ENCODE measurements around the gene TRUB1.
"Not testable (repeated sequence)": the region's sequence is repeated elsewhere in the genome, so short reads cannot be mapped to it uniquely, and the experiment has no call there.

The TRUB1 gene

DNA sequence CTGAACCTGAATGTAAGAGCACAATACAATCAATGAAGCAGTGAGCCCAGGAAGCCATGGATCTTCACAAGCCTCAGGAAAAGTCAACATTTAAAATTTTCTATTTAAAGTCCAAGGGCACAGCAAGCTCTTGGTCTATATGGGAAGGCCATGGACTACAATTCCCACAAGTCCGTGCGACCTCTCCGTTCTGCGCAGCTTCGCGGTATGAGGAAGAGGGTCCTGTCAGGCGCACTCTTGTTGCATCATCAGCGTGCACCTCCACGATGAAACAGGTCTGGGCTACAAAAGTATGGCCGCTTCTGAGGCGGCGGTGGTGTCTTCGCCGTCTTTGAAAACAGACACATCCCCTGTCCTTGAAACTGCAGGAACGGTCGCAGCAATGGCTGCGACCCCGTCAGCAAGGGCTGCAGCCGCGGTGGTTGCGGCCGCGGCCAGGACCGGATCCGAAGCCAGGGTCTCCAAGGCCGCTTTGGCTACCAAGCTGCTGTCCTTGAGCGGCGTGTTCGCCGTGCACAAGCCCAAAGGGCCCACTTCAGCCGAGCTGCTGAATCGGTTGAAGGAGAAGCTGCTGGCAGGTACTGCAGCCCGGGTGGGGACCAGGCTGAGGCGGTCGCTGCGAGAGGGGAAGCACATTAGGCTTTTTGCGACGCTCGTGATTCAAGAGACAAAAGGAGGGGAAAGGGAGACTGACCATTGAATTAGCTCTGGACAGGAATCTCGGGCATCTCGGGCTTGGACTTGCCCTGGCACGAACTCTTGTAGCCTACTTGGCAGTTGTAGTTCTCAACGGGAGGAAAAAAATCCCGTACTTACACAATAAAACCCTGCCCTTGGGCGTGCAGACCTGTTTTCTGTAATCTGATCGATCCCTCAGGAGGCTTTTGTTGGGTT is at the start of gene TRUB1:
Gene TRUB1 (plus strand): TSS at position 234 of the 894 bp plus-strand sequence. CDS start 59 bp downstream, at position 293.
- peak; percentile 84 to 88 for DNase-seq (ENCODE audit: low read depth in 2 of 2)

DNA sequence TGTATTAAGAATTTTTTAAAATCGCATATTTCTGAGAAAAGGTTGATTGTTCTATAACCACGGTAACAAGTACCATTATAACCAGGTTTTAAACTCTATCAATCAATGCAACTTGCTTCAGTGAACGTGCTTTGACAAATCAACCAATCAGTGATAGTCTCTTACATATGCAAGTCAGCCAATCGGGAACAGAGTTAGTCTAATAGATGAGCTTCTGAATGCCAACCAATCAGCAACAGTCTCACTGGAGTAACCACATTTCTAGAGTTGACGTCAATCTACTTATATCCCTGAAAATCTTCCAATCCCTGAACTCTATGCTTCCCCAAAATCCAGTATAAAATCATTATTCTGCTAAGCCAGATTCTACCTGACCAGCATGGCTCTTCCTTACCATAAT is 44.7 kb upstream of the TRUB1 start:
- no peak for DNase-seq (ENCODE audit: low read depth in 2 of 2)

DNA sequence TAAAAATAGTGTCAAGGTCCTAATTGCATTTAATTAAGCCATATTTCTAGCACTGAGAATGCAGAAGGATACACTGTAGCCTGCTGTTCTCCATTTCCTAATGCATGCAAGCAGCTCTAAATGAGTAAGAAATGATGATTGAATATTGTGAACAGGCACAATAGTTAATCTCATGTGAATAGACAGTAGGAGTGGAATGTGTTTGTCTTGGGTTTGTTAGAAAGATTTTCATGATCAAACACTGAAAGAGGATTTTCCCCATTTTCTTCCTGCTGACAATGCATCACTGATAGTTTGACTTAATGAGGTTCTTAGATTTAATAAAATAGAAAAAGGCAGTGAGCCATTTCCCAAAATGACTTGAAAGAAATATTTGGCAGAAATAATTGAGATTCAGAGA is 43.1 kb upstream of the TRUB1 start:
- DNase-seq (ENCODE audit: low read depth in 2 of 2): no peak

DNA sequence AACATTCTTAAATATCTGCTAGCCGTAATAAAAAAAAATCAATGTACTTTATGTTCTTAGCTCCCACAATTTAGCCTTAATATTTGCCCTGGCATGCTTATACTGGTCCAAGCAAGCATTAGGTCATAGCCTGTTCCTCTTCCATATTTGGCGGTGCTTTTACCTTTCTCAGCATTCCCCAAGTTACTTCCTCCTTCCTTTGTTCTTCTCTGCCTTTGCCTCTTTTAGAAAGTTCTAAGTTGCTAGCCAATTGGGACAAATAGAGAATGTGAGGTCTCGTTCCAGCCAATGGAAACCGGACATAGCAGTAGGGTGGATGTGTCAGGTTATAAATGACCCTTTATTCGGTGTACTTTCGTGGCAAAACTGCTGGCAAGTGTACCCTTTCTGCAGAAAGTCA is 41.0 kb upstream of the TRUB1 start:
- not testable (repeated sequence) for DNase-seq (ENCODE audit: low read depth in 2 of 2)

DNA sequence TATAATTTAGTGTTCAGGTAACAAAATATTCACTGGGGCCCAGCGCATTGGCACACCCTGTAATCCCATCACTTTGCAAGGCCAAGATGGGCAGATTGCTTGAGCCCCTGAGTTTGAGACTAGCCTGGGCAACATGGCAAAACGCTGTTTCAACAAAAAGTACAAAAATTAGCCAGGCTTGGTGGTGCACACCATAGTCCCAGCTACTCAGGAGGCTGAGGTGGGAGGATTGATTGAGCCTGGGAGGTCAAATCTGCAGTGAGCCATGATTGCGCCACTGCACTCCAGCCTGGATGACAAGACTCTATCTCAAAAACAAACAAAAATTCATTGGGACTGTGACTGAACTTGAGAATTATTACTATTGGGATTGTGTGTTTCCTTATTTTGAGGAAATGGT is 40.4 kb upstream of the TRUB1 start:
- DNase-seq (ENCODE audit: low read depth in 2 of 2): no peak

DNA sequence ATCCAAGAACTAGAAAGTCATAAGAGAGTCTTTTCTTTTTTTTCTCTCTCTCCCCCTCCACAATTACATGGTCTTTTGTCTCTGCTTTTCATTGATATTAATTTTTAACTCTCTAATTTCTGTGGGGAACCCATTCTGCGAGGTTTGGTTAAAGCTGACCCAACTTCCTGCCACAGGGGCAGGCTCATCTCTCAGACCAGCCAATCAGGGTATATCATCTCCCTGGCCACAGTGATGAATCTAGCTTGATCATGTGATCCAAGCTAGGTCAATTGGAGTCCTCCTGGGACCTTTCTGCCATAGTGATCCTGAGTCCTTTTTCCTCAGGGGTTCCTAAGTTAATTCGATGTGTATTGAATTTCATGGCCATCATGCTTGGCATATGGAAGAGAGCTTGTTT is 38.0 kb upstream of the TRUB1 start:
- DNase-seq (ENCODE audit: low read depth in 2 of 2): no peak

DNA sequence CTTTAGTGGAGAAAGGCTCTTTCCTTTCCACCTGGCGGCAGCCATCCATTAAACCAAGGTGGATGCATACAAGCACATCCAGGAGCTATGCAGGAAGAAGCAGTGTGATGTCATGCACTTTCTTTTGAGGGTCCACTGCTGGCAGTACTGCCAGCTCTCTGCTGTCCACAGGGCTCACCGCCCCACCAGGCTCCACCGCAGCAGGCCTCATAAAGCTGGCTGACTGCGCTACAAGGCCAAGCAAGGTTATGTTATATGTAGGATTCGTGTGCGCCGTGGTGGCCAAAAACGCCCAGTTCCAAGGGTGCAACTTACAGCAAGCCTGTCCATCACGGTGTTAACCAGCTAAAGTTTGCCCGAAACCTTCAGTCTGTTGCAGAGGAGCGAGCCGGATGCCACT is 37.3 kb upstream of the TRUB1 start:
- no peak for DNase-seq (ENCODE audit: low read depth in 2 of 2)

DNA sequence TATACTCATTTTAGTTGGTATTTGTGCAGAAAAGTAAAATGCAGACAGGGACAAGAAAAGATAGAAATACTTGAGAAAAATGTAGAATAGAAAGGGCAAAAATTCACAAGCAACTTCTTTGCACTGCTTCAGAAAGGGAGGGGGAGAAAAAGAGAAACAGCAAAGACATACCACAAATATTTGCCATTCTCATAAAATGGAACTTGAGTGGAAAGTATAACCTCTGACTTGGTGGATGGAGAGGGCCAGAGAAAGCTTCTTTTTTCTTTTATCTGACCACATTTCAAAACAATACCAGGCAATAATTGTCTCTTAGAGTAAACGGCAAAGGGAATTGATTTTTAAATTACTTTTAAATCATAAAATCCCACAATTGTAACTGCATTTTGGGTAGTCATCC is 35.8 kb upstream of the TRUB1 start:
- no peak for DNase-seq (ENCODE audit: low read depth in 2 of 2)

DNA sequence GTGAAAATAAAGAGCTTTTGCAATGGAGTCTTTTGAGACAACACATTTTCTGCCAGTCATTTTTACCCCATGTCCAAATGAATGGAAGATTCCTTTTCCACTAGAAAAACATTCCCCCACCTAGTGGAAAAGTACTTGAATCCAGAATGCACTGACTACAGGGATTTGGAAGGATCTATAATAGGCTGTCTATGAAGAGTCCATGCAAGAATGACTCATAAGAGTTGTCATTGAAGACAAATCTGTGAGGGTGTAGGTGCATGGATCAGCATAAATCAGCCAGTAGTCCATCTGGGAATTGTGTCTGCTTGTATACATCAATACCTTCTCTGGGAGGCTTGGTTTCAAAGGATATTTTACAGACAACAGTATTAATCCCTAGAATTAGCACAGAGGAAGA is 32.5 kb upstream of the TRUB1 start:
- DNase-seq (ENCODE audit: low read depth in 2 of 2): no peak

DNA sequence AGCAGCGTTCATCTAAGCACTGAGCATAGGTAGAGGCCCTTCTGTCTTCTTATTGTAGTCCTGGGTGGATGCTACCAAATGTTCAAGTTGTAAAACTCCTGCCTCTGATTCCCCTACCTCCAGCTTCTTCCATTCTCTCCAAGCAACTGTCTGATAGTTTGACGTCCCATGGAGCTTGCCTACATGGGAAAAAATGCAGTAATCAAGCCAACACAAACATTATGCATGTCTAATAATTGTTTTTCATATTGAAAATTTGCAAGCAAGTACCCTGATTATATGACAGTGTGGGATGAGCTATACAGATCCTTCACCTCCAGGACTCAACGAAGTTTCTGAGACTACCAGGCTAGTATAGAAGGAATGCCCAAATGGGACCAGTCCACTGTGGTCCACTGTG is 31.0 kb upstream of the TRUB1 start:
- no peak for DNase-seq (ENCODE audit: low read depth in 2 of 2)

DNA sequence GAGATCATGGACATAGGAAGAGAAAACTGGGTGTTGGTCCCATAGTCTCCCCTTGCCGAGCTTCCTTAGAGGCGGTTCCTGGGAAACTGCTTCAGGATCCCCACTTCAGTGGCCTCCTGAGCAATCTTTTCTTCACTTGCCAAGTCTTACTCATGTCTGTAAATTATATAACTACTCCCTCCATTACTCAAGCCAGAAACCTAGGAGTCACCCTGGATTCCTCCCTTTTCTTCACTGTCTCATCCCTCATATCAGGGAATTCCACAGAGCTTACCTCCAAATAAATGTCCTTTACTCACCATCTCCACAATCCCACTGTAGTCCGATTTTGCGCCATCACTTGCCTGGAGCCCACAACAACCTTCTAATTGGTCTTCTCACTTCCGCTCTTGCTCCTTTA is 29.1 kb upstream of the TRUB1 start:
- DNase-seq (ENCODE audit: low read depth in 2 of 2): no peak

DNA sequence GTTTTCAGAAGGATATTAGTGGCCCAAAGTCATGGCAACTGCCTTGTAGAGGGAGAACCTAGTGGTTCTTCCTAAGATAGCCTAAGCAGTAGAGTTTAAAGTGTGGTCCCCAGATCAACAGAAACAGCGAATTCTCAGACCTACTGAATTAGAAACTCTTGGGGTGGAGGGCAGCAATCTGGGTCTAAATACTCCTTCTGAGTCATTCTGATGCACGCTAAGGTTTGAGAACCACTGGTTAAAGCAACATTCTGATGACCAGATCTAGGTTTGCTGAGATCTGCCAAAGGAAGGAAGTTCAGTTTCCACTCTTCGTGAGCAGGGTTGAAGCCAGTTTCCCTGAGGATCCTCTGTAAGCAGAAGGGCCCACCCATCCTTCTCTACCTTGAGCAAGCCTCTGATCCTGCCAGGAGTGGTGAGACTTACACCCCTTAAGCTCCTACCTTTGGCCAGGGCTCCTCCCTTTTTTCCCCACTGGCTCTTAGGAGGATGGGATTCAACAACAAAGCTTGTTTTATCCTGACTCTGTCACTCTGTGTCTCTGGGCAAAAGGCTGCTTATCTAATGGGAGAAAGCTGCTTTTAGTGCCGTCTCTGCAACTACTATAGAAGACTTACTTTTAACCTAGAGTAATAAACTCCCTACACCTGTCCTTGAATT is 26.8 kb upstream of the TRUB1 start:
- DNase-seq (ENCODE audit: low read depth in 2 of 2): no peak

DNA sequence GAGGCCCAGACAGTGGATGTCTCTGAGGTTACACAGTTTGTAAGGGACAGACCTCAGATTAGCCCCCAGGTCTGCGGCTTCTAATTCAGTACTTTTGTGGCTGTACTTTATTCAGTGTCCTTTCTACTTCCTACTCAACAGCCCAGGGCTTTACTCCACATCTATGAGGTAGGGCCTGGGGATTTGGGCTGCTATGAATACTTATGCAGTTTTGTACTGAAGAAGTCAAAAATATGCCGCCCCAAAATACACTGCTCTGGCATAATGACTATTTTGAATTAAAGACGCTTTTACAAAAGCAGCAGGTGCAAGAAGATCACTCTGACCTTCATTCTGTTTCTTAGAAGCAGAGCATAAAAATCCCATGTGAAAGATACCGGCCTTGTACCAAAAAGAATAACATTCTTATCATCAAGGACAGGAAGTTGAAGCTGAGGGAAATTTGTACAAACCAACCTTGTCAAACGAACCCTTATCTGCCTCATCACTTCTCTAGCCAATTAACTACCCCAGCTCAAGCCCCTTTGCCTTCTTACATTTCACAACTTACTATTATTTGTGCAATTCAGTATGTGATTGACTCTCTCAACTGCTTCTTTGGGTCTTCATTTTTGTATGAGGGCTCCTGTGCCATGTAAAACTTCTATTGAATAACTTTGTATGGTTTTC is 26.1 kb upstream of the TRUB1 start:
- DNase-seq (ENCODE audit: low read depth in 2 of 2): no peak

DNA sequence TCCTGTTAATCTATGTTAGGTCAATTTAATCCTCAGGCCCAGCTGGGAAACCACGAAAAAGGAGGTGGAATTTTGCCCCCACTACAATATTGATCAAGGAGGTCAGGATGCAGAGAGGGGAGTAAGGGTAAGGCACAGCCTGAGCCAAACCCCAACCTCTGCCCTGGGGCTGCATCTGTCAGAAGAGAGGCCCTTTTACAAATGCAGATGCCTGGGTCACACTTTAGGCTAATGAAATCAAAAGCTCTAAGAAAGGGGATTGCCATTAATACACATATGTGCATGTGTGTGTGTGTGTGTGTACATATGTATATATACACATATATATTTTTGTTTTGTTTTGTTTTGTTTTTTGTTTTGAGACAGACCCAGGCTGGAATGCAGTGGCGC is 25.5 kb upstream of the TRUB1 start:
- no peak for DNase-seq (ENCODE audit: low read depth in 2 of 2)

DNA sequence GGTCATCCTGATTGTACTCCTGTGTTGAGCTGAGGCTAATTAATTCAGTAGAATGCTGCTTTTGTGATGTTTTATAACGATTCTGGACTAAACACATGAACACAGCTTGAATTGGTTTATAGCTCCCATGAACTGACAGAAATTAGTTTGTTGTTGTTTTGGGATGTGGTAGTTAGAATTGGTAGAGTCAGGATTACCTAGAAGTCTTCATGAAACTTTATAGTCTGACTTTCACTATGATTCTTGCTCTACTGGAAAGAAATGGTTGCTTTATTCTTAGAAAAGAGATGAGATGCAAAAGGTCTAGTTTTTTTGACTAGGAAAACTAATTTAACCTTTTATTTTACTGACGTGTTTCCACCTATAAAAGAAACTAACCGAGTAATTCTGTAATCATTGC is 23.4 kb upstream of the TRUB1 start:
- DNase-seq (ENCODE audit: low read depth in 2 of 2): no peak

DNA sequence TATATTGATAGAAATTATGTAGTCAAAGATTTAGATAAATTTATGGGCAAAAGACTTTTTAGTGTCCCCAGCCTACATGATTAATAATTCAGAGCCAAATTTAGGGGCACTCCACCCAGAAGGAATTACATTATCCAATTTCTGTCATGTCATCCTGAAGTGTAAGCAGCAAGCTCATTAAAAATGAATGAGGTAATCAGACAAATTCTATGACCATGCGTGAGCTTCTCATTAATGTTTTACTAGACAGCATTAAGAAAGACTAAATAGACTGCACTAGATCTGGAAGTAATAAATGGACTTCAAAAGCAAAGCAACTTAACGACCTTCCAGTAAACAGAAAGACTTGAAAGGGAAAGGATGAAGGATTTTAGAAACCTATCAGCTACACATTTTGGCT is 22.7 kb upstream of the TRUB1 start:
- DNase-seq (ENCODE audit: low read depth in 2 of 2): no peak

DNA sequence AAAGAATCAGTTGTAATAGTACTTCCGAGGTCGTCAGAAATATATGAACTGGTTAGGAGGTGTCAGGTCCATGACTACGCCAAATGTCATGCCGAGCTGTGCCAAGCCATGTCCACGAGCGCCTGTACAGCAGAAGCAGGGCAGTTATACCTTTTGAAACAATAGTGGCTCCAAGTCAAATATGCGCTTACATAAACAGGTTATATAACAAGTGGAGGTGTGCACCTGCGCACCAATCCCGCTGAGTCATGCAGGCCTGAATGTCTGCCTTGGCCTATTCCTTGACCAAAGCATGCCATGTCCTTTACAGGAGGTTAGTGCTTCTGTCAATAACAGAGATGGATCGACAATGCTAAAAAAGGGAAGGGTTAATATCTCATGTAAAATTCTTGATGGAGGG is 21.3 kb upstream of the TRUB1 start:
- DNase-seq (ENCODE audit: low read depth in 2 of 2): no peak

DNA sequence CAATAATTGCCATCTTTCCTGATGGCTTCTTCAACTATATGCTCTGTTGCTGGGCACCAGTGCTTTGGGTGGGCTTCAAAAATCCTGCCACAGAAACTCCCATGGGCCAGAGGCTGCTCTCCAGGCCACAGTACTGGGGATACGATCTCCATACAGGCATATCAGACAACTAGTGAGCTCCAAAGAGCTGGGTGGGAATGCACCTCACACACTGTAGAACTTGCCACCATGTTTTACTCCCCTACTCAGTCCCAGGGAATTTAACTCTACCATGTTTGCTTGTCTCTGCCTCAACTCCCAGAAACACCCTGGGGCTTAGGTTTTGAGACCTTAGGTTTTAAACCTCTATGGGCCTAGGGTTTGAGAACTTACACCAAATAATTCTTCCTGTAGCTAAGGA is 20.5 kb upstream of the TRUB1 start:
- no peak for DNase-seq (ENCODE audit: low read depth in 2 of 2)

DNA sequence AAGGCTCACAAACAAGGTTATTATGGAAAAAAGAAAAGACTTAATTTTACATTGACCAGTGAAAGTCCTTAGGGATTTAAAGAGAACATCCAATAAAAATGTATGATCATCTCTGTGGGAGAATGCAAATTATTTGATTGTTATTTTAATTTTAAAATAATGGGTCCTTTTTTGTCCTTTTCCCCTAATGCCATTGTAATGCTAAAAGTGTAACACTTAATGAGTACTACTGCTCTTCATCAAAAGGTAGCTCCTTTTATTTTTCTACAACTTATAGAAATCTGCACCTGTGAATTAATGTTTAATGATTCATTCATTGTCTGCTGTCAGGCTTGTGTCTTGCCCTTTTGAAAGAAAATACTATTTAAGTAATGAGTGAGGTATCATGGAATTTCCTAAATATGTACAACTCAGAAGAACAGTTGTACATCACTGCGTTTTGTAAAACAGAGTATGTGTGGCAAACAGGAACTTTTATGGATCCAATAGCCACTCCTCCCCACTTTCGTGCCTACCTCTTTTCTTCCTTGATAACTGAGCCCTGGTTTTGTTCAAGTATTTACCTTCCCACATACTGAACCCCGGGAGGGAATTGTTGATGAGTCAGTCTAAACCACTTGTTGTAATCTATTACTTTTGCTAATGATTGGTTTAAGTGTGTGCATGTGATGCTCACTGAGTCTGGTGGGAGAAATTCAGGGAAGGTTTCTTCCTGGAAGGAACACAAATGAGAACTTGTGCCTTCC is 19.9 kb upstream of the TRUB1 start:
- no peak for DNase-seq (ENCODE audit: low read depth in 2 of 2)

DNA sequence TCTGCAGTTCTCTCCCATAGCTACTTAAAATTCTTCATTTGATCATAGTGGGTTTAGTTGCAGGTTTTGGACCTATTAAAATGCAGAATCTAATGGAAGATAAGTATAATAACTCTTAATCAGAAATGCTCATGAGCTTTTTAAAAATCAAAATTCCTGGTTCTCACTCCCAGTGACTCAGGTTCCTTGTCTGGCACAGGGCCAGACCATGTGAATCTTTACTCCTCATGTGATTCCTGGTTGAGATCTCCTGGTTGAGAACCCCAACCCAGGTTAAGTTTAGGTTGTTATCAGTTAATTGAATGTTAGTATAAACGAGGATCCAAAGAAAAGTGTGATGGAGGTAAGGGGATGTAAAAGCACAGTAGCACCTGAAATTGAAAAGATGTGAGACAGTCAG is 17.5 kb upstream of the TRUB1 start:
- DNase-seq (ENCODE audit: low read depth in 2 of 2): no peak

DNA sequence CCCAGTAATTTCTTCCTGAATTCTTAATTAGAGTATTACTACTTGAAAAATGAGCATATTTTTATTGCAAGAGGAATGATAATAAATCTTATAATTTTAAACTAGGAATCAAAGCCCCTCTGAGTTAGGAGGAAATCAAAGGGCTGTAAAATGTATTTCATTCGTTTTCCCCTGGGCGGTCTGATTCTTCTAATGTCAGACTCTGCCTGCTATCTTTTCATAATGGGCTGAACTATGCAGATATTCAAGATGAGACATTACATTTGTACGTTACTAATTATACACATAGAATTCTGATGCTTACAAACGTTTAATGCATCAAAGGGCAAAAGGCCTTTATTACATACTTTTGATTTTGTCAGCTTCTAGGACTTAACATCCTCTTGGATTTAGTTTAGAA is 16.0 kb upstream of the TRUB1 start:
- no peak for DNase-seq (ENCODE audit: low read depth in 2 of 2)

DNA sequence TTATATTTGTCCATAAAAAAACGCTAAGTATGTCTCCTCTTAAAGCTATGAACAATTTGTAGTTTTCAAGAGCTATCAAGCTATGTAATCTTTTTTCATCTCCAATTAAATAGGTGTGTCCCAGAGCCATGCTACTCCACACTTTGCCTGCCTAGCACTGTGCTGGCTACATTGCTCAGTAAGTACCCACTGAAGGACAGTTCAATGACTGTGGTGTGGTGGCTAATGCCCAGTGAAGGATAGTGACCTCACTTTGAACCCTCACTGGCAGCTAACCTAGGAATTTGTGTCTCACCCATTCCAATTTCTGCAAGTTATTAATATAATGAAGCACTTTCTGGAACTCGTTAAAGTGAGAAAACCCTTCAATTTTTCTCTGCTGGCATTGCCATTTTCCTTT is 14.4 kb upstream of the TRUB1 start:
- DNase-seq (ENCODE audit: low read depth in 2 of 2): no peak
